Caco-2 (cell line): ENCODE results near the gene RNU5D-1. TPM values are rescaled to one million over a fixed set of nuclear protein-coding genes. Genes with fewer than 3 reads are reported as not detected.

ENCODE experiments used
- BruUV-seq: library from RNA; stranded (reverse); fragments of 400-500 nt; replicated peaks from 2 replicates; lab custom pipeline; 2021; lab: Mats Ljungman, UMichigan
- CTCF ChIA-PET: fragments of 300-600 bp; sonication (Branson Sonifier 250); formaldehyde crosslinking; loops from one replicate; lab custom pipeline; 2022; ENCODE audit warnings: antibody characterized with exemption; lab: Charles Lee
- POLR2A ChIA-PET: fragments of 300-600 bp; sonication (Branson Sonifier 250); formaldehyde crosslinking; loops from one replicate; lab custom pipeline; 2022; ENCODE audit warnings: antibody characterized with exemption; lab: Charles Lee
- DNase-seq, 2 experiments: peaks; one replicate each; pipeline versions ENCODE4 v3.0.0 to v3.0.0-alpha.2; 2020 to 2022
- H3K27me3 ChIP-seq: replicated peaks from 2 replicates; pipeline ENCODE4 v1.6.0; 2011; ENCODE audit warnings: low read length; ENCODE audit not compliant: control insufficient read depth, insufficient read depth
- H3K36me3 ChIP-seq: 2 replicates; pipeline ENCODE4 v1.5.1; 2011; ENCODE audit warnings: low read length; ENCODE audit not compliant: control insufficient read depth, insufficient read depth
- H3K4me1 ChIP-seq: fragments of 250-450 bp; sonication (Bioruptor Pico); 2 replicates; pipeline ENCODE4 v1.5.1; 2020; ENCODE audit warnings: mild to moderate bottlenecking
- H3K4me3 ChIP-seq: 2 replicates; pipeline ENCODE4 v1.5.1; 2011; ENCODE audit warnings: low read depth, mild to moderate bottlenecking, control low read depth, low read length
- H3K9me3 ChIP-seq: fragments of 250-450 bp; sonication (Bioruptor Pico); 2 replicates; pipeline ENCODE4 v1.5.1; 2020; ENCODE audit warnings: mild to moderate bottlenecking, moderate library complexity
- H3K27ac Mint-ChIP-seq: one replicate; pipeline ENCODE4 v1.8.0; 2022; ENCODE audit warnings: mixed read lengths; ENCODE audit not compliant: unreplicated experiment
- H3K27me3 Mint-ChIP-seq: one replicate; pipeline ENCODE4 v1.8.0; 2022; ENCODE audit warnings: mixed read lengths; ENCODE audit not compliant: insufficient read depth, unreplicated experiment
- H3K36me3 Mint-ChIP-seq: one replicate; pipeline ENCODE4 v1.8.0; 2022; ENCODE audit warnings: mild to moderate bottlenecking, mixed read lengths; ENCODE audit not compliant: insufficient read depth, unreplicated experiment
- H3K4me1 Mint-ChIP-seq: one replicate; pipeline ENCODE4 v1.8.0; 2022; ENCODE audit warnings: low read depth, mixed read lengths; ENCODE audit not compliant: unreplicated experiment
- H3K4me3 Mint-ChIP-seq: one replicate; pipeline ENCODE4 v1.8.0; 2022; ENCODE audit warnings: mild to moderate bottlenecking, moderate library complexity, mixed read lengths; ENCODE audit not compliant: unreplicated experiment
- H3K9me3 Mint-ChIP-seq: one replicate; pipeline ENCODE4 v1.8.0; 2022; ENCODE audit warnings: mixed read lengths; ENCODE audit not compliant: unreplicated experiment
- intact Hi-C: fragments of 100-400 bp; cut with micrococcal nuclease; formaldehyde crosslinking; loops from one replicate; pipeline ENCODE4 v1.10.0; 2022; ENCODE audit not compliant: unreplicated experiment
- total RNA-seq: library from RNA; stranded (reverse); gene quantifications from 2 replicates; pipeline ENCODE4 v1.2.3, GENCODE V29; 2022
- TF ChIP-seq, protein P1 (sequence below), 2 experiments: fragments of 200-600 bp in 1 of 2; IDR thresholded peaks; 1 replicate in 1 of 2; 2 replicates in 1 of 2; pipeline versions ENCODE4 v1.5.1 to v1.8.0; 2011 to 2022; ENCODE audit warnings: antibody characterized with exemption in 1 of 2, control low read depth in 1 of 2, inconsistent platforms in 1 of 2, low read depth in 1 of 2, low read length in 1 of 2, mild to moderate bottlenecking in 1 of 2, moderate library complexity in 1 of 2; ENCODE audit not compliant: insufficient read depth in 1 of 2, severe bottlenecking in 1 of 2, unreplicated experiment in 1 of 2

The RNU5D-1 gene
- total RNA-seq, 1 experiment from 2014 or later, result 16.3 TPM

DNA sequence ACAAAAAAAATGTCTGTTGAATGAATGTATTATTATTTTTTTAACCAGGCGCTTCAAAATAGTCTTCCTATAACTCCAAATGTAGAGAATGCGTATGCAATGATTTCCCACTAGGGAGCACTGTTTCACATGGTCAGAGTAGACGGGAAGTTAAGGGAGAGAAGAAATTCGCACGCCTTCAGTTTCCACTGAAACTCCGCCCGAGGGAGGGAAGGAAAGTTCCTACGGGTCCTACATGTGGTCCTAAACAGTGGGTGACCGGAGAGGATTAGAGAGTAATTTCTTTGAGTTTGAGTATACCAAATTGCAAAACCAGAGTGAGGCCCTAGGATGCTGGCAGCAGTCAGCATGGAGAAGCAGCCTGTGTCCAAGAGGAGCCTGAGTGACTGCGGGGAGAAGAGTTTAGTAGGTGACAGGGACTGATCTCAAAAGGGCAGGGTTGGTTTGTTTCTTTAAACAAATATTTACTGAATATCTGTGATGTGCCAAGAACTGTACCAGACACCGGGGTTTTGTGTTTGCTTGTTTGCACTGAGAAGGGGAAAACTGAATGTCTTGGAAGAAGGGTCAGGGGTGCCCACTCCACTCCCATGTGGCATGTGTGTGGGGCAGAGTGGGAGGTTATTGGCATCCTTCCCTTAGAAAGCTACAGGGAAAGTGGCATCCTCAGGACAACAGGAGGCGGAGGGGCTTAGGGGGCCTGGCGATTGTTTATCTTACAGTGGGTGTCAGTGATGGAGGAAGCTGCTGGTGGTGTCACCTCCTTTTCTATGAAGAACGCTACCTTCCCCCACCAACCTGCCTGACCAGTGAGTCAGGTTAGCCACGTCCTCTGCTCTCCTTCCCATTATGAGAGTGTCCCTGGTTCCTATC is 22.8 kb downstream of the RNU5D-1 start:
- POLR2A ChIA-PET, result no interaction called here
- TF ChIP-seq, protein P1, sequence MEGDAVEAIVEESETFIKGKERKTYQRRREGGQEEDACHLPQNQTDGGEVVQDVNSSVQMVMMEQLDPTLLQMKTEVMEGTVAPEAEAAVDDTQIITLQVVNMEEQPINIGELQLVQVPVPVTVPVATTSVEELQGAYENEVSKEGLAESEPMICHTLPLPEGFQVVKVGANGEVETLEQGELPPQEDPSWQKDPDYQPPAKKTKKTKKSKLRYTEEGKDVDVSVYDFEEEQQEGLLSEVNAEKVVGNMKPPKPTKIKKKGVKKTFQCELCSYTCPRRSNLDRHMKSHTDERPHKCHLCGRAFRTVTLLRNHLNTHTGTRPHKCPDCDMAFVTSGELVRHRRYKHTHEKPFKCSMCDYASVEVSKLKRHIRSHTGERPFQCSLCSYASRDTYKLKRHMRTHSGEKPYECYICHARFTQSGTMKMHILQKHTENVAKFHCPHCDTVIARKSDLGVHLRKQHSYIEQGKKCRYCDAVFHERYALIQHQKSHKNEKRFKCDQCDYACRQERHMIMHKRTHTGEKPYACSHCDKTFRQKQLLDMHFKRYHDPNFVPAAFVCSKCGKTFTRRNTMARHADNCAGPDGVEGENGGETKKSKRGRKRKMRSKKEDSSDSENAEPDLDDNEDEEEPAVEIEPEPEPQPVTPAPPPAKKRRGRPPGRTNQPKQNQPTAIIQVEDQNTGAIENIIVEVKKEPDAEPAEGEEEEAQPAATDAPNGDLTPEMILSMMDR (IDR thresholded peaks at IDR 0.05; ENCODE audit: insufficient read depth in 1 of 2, low read depth in 1 of 2, low read length in 1 of 2, severe bottlenecking in 1 of 2, unreplicated experiment in 1 of 2), result peak in 1 of 2 experiments; percentile 16
- CTCF ChIA-PET, result no interaction called here
- H3K9me3 ChIP-seq, result no peaks in the 10 kb centered on the region
- intact Hi-C loops, result no loop called here
- H3K4me3 Mint-ChIP-seq, result no peak overlapping the region
- H3K4me1 Mint-ChIP-seq, result no peaks in the 10 kb centered on the region
- no peaks in the 10 kb centered on the region for H3K36me3 Mint-ChIP-seq
- no peak overlapping the region for H3K27ac Mint-ChIP-seq
- no peaks in the 10 kb centered on the region for H3K4me1 ChIP-seq
- H3K27me3 ChIP-seq, result no peaks in the 10 kb centered on the region
- no peak for DNase-seq
- no peaks in the 10 kb centered on the region for H3K27me3 Mint-ChIP-seq
- no TSS peak for BruUV-seq
- H3K36me3 ChIP-seq, result no peaks in the 10 kb centered on the region
- peaks cover 13% of the 10 kb centered on the region for H3K9me3 Mint-ChIP-seq
- H3K4me3 ChIP-seq, result no peak overlapping the region

DNA sequence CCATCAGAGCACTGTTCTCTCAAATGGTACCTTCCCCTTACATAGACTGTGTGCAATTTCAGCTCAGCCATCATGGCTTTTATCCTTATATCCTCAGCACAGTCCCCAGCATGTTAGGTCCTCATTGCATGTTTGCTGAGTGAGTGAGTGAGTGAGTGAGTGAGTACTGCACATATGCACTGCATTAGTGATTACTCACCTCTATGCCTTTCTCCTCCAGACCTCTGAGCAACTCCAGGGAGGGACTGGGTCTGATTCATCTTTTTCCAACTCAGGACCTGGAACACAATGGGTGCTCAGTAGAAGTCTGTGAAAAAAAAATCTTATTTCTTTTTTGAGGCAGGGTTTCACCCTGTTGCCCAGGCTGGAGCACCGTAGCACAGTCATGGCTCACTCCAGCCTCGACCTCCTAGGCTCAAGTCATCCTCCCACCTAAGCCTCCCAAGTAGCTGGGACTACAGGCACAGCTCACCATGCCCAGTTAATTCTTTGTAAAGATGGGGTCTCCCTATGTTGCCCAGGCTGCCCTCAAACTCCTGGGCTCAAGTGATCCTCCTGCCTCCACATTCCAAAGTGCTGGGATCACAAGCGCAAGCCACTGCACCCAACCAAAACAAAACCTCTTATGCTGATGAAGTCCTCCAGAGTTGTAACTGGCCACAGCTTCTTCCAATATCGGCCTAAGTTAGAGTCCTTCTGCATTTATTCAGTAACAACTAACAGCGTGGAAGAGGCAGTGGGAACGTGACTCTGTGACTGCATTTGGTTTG is 23.7 kb downstream of the RNU5D-1 start:
- Histone ChIP-seq H3K4me1 (no peaks in the 10 kb centered on the region), H3K36me3 (no peaks in the 10 kb centered on the region), H3K9me3 (no peaks in the 10 kb centered on the region), H3K4me3 (no peak overlapping the region), H3K27me3 (no peaks in the 10 kb centered on the region)
- no peak for DNase-seq
- no peak overlapping the region for H3K4me3 Mint-ChIP-seq
- intact Hi-C loops, result no loop called here
- H3K27me3 Mint-ChIP-seq, result no peaks in the 10 kb centered on the region
- H3K4me1 Mint-ChIP-seq, result no peaks in the 10 kb centered on the region
- H3K27ac Mint-ChIP-seq, result no peak overlapping the region
- CTCF ChIA-PET, result no interaction called here
- BruUV-seq, result no TSS peak
- no peaks in the 10 kb centered on the region for H3K36me3 Mint-ChIP-seq
- peaks cover 13% of the 10 kb centered on the region for H3K9me3 Mint-ChIP-seq
- POLR2A ChIA-PET, result no interaction called here
- TF ChIP-seq, protein P1 (IDR thresholded peaks at IDR 0.05; ENCODE audit: insufficient read depth in 1 of 2, low read depth in 1 of 2, low read length in 1 of 2, severe bottlenecking in 1 of 2, unreplicated experiment in 1 of 2), result no peak

DNA sequence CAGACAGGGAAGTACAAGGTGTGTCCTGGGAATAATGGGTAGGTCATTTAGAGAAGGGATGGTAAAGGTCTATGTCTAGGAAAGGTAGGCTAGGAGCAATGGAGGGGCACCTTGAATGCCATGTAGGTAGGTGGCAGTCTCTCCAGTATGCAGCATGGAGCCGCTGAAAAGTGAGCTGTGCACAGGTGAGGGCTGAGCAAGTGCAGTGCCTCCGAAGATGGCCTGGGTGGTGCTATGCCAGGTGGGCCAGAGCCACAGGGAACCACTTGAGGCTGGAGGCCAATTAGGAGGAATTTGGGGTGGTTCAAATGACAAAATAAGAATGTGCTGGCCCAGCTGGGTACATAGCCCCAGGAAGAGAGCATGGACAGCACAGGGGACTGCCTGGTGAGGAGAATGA is 25.0 kb downstream of the RNU5D-1 start:
- no peaks in the 10 kb centered on the region for H3K36me3 Mint-ChIP-seq
- Histone ChIP-seq H3K36me3 (no peaks in the 10 kb centered on the region), H3K4me3 (no peak overlapping the region), H3K4me1 (peaks cover 6% of the 10 kb centered on the region), H3K27me3 (no peaks in the 10 kb centered on the region), H3K9me3 (no peaks in the 10 kb centered on the region)
- H3K9me3 Mint-ChIP-seq, result peaks cover 13% of the 10 kb centered on the region
- DNase-seq, result no peak
- ChIA-PET CTCF (no interaction called here), POLR2A (no interaction called here)
- no TSS peak for BruUV-seq
- H3K27me3 Mint-ChIP-seq, result no peaks in the 10 kb centered on the region
- intact Hi-C loops, result no loop called here
- peaks cover 6% of the 10 kb centered on the region for H3K4me1 Mint-ChIP-seq
- H3K4me3 Mint-ChIP-seq, result no peak overlapping the region
- TF ChIP-seq, protein P1 (IDR thresholded peaks at IDR 0.05; ENCODE audit: insufficient read depth in 1 of 2, low read depth in 1 of 2, low read length in 1 of 2, severe bottlenecking in 1 of 2, unreplicated experiment in 1 of 2), result no peak
- H3K27ac Mint-ChIP-seq, result no peak overlapping the region
